ENCODE results near the gene ATP5F1A.

The ATP5F1A gene

DNA sequence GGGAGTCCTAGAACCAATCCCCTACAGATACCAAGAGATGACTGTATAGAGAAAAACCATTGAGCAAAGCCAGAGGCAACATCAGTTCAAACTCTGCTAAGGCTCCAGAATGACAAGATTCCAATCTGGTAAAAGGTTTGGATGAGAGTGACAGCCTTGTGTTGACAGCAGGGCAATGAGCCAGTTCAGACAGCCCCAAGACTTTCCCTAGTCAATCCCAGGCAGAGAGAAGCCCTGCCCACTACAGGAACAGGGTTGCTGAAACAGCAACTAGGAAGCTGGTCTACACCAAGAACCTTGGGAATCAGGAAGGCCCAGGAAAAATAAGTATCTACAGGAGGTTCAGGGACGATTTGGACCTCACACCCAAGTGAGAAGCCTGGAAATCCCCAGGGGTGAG lies 29.3 kb downstream of the ATP5F1A start:
- Mint-ChIP-seq H3K27me3 (ENCODE audit: low read depth) (no peaks in the 10 kb centered on the region), H3K27ac (no peak overlapping the region), H3K9me3 (no peaks in the 10 kb centered on the region), H3K4me1 (no peaks in the 10 kb centered on the region), H3K36me3 (ENCODE audit: low read depth) (no peaks in the 10 kb centered on the region), H3K4me3 (peak overlapping the region; percentile 20 to 39 (median 32))
- no peak for TF ChIP-seq CTCF (IDR thresholded peaks at IDR 0.05; ENCODE audit: unreplicated experiment in 3 of 3)

- Mint-ChIP-seq H3K27ac (no peak overlapping the region), H3K36me3 (ENCODE audit: low read depth) (no peaks in the 10 kb centered on the region), H3K27me3 (ENCODE audit: low read depth) (no peaks in the 10 kb centered on the region), H3K4me3 (no peak overlapping the region), H3K9me3 (no peaks in the 10 kb centered on the region), H3K4me1 (no peaks in the 10 kb centered on the region)
- no peak for TF ChIP-seq CTCF (IDR thresholded peaks at IDR 0.05; ENCODE audit: unreplicated experiment in 3 of 3)
Measured at GRCh38 chr18:46067438-46068007, 30.6 kb downstream of the ATP5F1A start.

DNA sequence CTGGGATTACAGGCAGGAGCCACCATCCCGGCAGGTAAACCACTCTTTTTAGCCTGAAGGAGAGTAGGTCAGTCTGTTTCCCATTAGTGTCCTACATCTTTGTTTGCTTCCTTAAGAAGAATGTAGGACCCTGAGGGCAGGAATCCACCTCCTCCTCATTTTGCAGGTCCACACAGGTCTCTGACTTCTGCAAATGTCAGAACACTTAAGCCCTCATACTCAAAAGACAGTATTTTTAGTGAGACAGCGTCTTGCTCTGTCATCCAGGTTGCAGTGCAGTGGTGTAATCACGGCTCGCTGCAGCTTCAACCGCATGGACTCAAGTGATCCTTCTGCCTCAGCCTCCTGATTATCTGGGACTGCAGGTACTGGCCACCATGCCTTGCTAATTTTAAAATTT lies 35.3 kb downstream of the ATP5F1A start:
- Mint-ChIP-seq H3K9me3 (no peaks in the 10 kb centered on the region), H3K27ac (no peak overlapping the region), H3K4me3 (no peak overlapping the region), H3K4me1 (no peaks in the 10 kb centered on the region), H3K36me3 (ENCODE audit: low read depth) (no peaks in the 10 kb centered on the region), H3K27me3 (ENCODE audit: low read depth) (no peaks in the 10 kb centered on the region)
- TF ChIP-seq CTCF (IDR thresholded peaks at IDR 0.05; ENCODE audit: unreplicated experiment in 3 of 3), result no peak

GRCh38 chr18:46061796-46062195 lies 36.3 kb downstream of the ATP5F1A start:
- H3K4me1 Mint-ChIP-seq, result no peaks in the 10 kb centered on the region
- TF ChIP-seq CTCF (IDR thresholded peaks at IDR 0.05; ENCODE audit: unreplicated experiment in 3 of 3), result no peak
- no peaks in the 10 kb centered on the region for H3K36me3 Mint-ChIP-seq (ENCODE audit: low read depth)
- H3K27ac Mint-ChIP-seq, result no peak overlapping the region
- H3K9me3 Mint-ChIP-seq, result no peaks in the 10 kb centered on the region
- no peak overlapping the region for H3K4me3 Mint-ChIP-seq
- no peaks in the 10 kb centered on the region for H3K27me3 Mint-ChIP-seq (ENCODE audit: low read depth)

DNA sequence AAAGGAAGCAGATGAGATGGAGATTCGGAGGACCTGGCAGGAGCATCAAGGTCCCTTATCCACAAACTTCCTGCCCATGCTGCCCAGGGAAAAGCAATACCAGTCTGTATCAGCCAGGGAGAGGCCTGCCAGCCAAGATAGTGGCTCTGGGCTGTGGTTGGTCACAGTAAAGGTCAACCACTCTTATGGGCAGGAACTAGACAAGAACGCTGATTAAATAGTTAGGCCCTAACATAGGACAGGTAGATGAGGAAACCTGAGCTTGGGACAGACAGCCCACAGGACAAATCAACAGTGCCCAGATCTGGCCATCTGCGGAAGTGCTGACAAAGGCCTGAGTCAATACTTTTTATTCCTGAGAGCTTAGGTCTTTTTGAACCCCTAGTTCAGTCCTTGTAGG lies 36.7 kb downstream of the ATP5F1A start:
- Mint-ChIP-seq H3K27me3 (ENCODE audit: low read depth) (no peaks in the 10 kb centered on the region), H3K36me3 (ENCODE audit: low read depth) (no peaks in the 10 kb centered on the region), H3K4me1 (no peaks in the 10 kb centered on the region), H3K9me3 (no peaks in the 10 kb centered on the region), H3K27ac (no peak overlapping the region), H3K4me3 (no peak overlapping the region)
- no peak for TF ChIP-seq CTCF (IDR thresholded peaks at IDR 0.05; ENCODE audit: unreplicated experiment in 3 of 3)

DNA sequence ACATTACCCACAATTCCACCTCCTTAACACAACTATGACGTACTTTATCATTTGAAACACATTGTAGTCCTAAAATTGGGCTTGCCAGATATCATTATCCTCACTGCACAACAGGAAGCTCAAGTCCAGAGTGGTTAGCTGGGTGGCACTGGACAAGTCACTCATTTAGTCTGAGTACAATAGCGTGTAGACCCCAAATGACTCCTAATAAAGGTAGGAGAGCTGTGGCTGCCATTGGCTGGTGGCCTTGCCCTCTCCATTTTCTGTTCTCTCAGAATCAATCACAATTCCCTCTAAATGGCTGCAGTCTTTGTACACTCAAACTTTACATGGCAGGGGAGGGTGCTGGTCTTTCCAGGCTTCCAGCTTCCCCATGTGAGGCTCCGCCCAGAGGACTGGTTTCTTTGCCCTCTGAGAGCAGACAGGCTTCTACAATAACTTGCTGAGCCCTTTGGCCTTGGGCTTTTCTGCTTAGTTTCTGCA lies 37.7 kb downstream of the ATP5F1A start:
- no peak overlapping the region for H3K27ac Mint-ChIP-seq
- no peaks in the 10 kb centered on the region for H3K4me1 Mint-ChIP-seq
- no peak for TF ChIP-seq CTCF (IDR thresholded peaks at IDR 0.05; ENCODE audit: unreplicated experiment in 3 of 3)
- H3K36me3 Mint-ChIP-seq (ENCODE audit: low read depth), result no peaks in the 10 kb centered on the region
- no peaks in the 10 kb centered on the region for H3K27me3 Mint-ChIP-seq (ENCODE audit: low read depth)
- H3K9me3 Mint-ChIP-seq, result no peaks in the 10 kb centered on the region
- no peak overlapping the region for H3K4me3 Mint-ChIP-seq

Measured in nephron (organoid).